GM18951 (cell line): ENCODE results near the gene GNAZ.

Source experiments
- POLR2A ChIP-seq: IDR thresholded peaks from 4 replicates; pipeline ENCODE4 v1.6.1; 2011; ENCODE audit warnings: mild to moderate bottlenecking; ENCODE audit not compliant: insufficient read length, insufficient read depth; ENCODE audit errors: extremely low read depth
- in situ Hi-C: fragments of 300-500 bp; cut with MboI; formaldehyde crosslinking; loops from one replicate; pipeline ENCODE4 v1.12.0; 2022; ENCODE audit warnings: low sequenced_read_pairs, mixed read lengths, inconsistent platforms; ENCODE audit not compliant: unreplicated experiment

The GNAZ gene

GRCh38 chr22:23118647-23119493 lies 48.6 kb downstream of the GNAZ start:
- TF ChIP-seq POLR2A, result no peak
- in situ Hi-C loops, result no loop called here

- TF ChIP-seq POLR2A, result no peak
- in situ Hi-C loops, result loop anchor here (10.0 kb wide), 1 partner anchor 355 kb away; no protein-coding TSS in a partner anchor
Measured at GRCh38 chr22:23119494-23120414, 49.4 kb downstream of the GNAZ start.

- in situ Hi-C loops, result loop anchor here (10.0 kb wide), 1 partner anchor 356 kb away; no protein-coding TSS in a partner anchor
Measured at GRCh38 chr22:23120415-23120899, 50.1 kb downstream of the GNAZ start.

GRCh38 chr22:23121000-23121421 lies 50.7 kb downstream of the GNAZ start:
- in situ Hi-C loops, result loop anchor here (10.0 kb wide), 1 partner anchor 356 kb away; no protein-coding TSS in a partner anchor

More at GRCh38 chr22:23120415-23120899, 50.1 kb downstream of the GNAZ start:
- TF ChIP-seq POLR2A, result no peak

GRCh38 chr22:23121424-23121823 lies 51.1 kb downstream of the GNAZ start:
- TF ChIP-seq POLR2A, result no peak
- in situ Hi-C loops, result loop anchor here (10.0 kb wide), 1 partner anchor 357 kb away; no protein-coding TSS in a partner anchor

More at GRCh38 chr22:23121000-23121421, 50.7 kb downstream of the GNAZ start:
- no peak for TF ChIP-seq POLR2A

- in situ Hi-C loops, result loop anchor here (10.0 kb wide), 1 partner anchor 358 kb away; no protein-coding TSS in a partner anchor
- no peak for TF ChIP-seq POLR2A
Measured at GRCh38 chr22:23122216-23122957, 52.1 kb downstream of the GNAZ start.

- in situ Hi-C loops, result loop anchor here (10.0 kb wide), 1 partner anchor 358 kb away; no protein-coding TSS in a partner anchor
- no peak for TF ChIP-seq POLR2A
Measured at GRCh38 chr22:23122992-23123803, 52.9 kb downstream of the GNAZ start.

- no peak for TF ChIP-seq POLR2A
- in situ Hi-C loops, result loop anchor here (10.0 kb wide), 1 partner anchor 359 kb away; no protein-coding TSS in a partner anchor
Measured at GRCh38 chr22:23123804-23124254, 53.5 kb downstream of the GNAZ start.

GRCh38 chr22:23124611-23125511 lies 54.5 kb downstream of the GNAZ start:
- TF ChIP-seq POLR2A, result no peak
- in situ Hi-C loops, result loop anchor here (5.0 to 10.0 kb wide), 2 partner anchors 158 to 360 kb away; no protein-coding TSS in a partner anchor

- in situ Hi-C loops, result loop anchor here (5.0 to 10.0 kb wide), 2 partner anchors 158 to 361 kb away; no protein-coding TSS in a partner anchor
Measured at GRCh38 chr22:23125512-23126103, 55.3 kb downstream of the GNAZ start.

More at GRCh38 chr22:23125512-23126103, 55.3 kb downstream of the GNAZ start:
- no peak for TF ChIP-seq POLR2A
